PC-3 (cell line): Measurements from ENCODE around the gene ASPA. TPM values are rescaled to one million over a fixed set of nuclear protein-coding genes. Genes with fewer than 3 reads are reported as not detected.

ENCODE experiments used
- ATAC-seq: fragments of 200-7000 bp; cut with Tn5 transposase; 2 replicates; pipeline ENCODE4 v1.9.1; 2020; ENCODE audit warnings: mild to moderate bottlenecking, moderate library complexity
- BruUV-seq: library from RNA; stranded (reverse); fragments of 400-500 nt; replicated peaks from 2 replicates; lab custom pipeline; 2021; lab: Mats Ljungman, UMichigan
- CTCF ChIA-PET: fragments of 300-600 bp; sonication (Branson Sonifier 250); formaldehyde crosslinking; loops from one replicate; lab custom pipeline; 2022; ENCODE audit warnings: antibody characterized with exemption; lab: Charles Lee
- POLR2A ChIA-PET: fragments of 300-600 bp; sonication (Branson Sonifier 250); formaldehyde crosslinking; loops from one replicate; lab custom pipeline; 2022; ENCODE audit warnings: antibody characterized with exemption; ENCODE audit not compliant: unreplicated experiment; lab: Charles Lee
- DNase-seq: peaks from one replicate; pipeline ENCODE4 v3.0.0-alpha.2; 2015
- H2AFZ ChIP-seq: fragments of 300-600 bp; sonication (generic); 2 replicates; pipeline ENCODE4 v1.6.0; 2016; ENCODE audit warnings: antibody characterized with exemption, low read length
- H3F3A ChIP-seq: fragments of 300-600 bp; sonication (generic); one replicate; pipeline ENCODE4 v1.6.0; 2017; ENCODE audit warnings: antibody characterized with exemption, low read length, control low read depth, mild to moderate bottlenecking; ENCODE audit not compliant: unreplicated experiment
- H3K27ac ChIP-seq: fragments of 300-600 bp; sonication (generic); 2 replicates; pipeline ENCODE4 v1.5.1; 2016; ENCODE audit warnings: mild to moderate bottlenecking, low read length
- H3K27me3 ChIP-seq: fragments of 300-600 bp; sonication (generic); 2 replicates; pipeline ENCODE4 v1.6.1; 2016; ENCODE audit warnings: low read length, mixed read lengths
- H3K36me3 ChIP-seq: fragments of 300-600 bp; sonication (generic); 2 replicates; pipeline ENCODE4 v1.6.1; 2016; ENCODE audit warnings: low read depth, mixed run types, low read length, mixed read lengths
- H3K4me1 ChIP-seq: fragments of 300-600 bp; sonication (generic); 2 replicates; pipeline ENCODE4 v1.5.1; 2016; ENCODE audit warnings: low read length; ENCODE audit not compliant: insufficient read depth
- H3K4me2 ChIP-seq: fragments of 300-600 bp; sonication (generic); 2 replicates; pipeline ENCODE4 v1.6.0; 2016; ENCODE audit warnings: low read length
- H3K4me3 ChIP-seq: fragments of 300-600 bp; sonication (generic); 2 replicates; pipeline ENCODE4 v1.5.1; 2016; ENCODE audit warnings: mild to moderate bottlenecking, low read length, mixed read lengths
- H3K79me2 ChIP-seq: fragments of 300-600 bp; sonication (generic); 2 replicates; pipeline ENCODE4 v1.6.1; 2017; ENCODE audit warnings: low read length, mixed read lengths
- H3K9ac ChIP-seq: fragments of 300-600 bp; sonication (generic); 2 replicates; pipeline ENCODE4 v1.6.0; 2016; ENCODE audit warnings: mild to moderate bottlenecking, low read length
- H3K9me2 ChIP-seq: fragments of 300-600 bp; sonication (generic); replicated peaks from 2 replicates; pipeline ENCODE4 v1.6.1; 2016; ENCODE audit warnings: mixed run types, low read length, mixed read lengths
- H3K9me3 ChIP-seq: fragments of 300-600 bp; sonication (generic); 2 replicates; pipeline ENCODE4 v1.6.1; 2016; ENCODE audit warnings: low read length, mixed read lengths
- H4K20me1 ChIP-seq: fragments of 300-600 bp; sonication (generic); 2 replicates; pipeline ENCODE4 v1.6.1; 2016; ENCODE audit warnings: low read length, mixed read lengths
- EZH2 ChIP-seq: fragments of 300-600 bp; sonication (generic); IDR thresholded peaks from one replicate; pipeline ENCODE4 v1.6.1; 2017; ENCODE audit warnings: antibody characterized with exemption, mild to moderate bottlenecking, low read length; ENCODE audit not compliant: unreplicated experiment
- EZH2phosphoT487 ChIP-seq: fragments of 300-600 bp; sonication (generic); IDR thresholded peaks from 2 replicates; pipeline ENCODE4 v1.6.1; 2018; ENCODE audit warnings: mild to moderate bottlenecking, antibody characterized with exemption, low read length, borderline replicate concordance
- intact Hi-C: fragments of 100-400 bp; cut with micrococcal nuclease; formaldehyde crosslinking; loops from 2 replicates; pipeline ENCODE4 v1.9.0; 2023
- total RNA-seq: library from RNA; depleted of rRNA; stranded (reverse); fragments of >200 nt; gene quantifications from 2 replicates; pipeline ENCODE4 v1.2.3, GENCODE V29; 2014
- TF ChIP-seq, protein P1 (sequence below): fragments of 300-600 bp; sonication (generic); conservative IDR thresholded peaks from 2 replicates; pipeline ENCODE4 v1.5.1; 2017; ENCODE audit warnings: antibody characterized with exemption, low read depth, mild to moderate bottlenecking, low read length

ASPA gene
- total RNA-seq, 1 experiment from 2014 or later, result not detected

GRCh38 chr17:3545151-3545550, 69.4 kb downstream of the ASPA start:
- TF ChIP-seq, protein P1, sequence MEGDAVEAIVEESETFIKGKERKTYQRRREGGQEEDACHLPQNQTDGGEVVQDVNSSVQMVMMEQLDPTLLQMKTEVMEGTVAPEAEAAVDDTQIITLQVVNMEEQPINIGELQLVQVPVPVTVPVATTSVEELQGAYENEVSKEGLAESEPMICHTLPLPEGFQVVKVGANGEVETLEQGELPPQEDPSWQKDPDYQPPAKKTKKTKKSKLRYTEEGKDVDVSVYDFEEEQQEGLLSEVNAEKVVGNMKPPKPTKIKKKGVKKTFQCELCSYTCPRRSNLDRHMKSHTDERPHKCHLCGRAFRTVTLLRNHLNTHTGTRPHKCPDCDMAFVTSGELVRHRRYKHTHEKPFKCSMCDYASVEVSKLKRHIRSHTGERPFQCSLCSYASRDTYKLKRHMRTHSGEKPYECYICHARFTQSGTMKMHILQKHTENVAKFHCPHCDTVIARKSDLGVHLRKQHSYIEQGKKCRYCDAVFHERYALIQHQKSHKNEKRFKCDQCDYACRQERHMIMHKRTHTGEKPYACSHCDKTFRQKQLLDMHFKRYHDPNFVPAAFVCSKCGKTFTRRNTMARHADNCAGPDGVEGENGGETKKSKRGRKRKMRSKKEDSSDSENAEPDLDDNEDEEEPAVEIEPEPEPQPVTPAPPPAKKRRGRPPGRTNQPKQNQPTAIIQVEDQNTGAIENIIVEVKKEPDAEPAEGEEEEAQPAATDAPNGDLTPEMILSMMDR, result no peak
- no peak for TF ChIP-seq EZH2
- no peak for TF ChIP-seq EZH2phosphoT487
- intact Hi-C loops, result no loop called here
- CTCF ChIA-PET, result no interaction called here

GRCh38 chr17:3546521-3546920, 70.7 kb downstream of the ASPA start:
- no TSS peak for BruUV-seq
- H3K4me1 ChIP-seq, result peaks cover 8% of the 10 kb centered on the region; the same call in 1 of the 2 replicates
- H3K27me3 ChIP-seq, result no peaks in the 10 kb centered on the region
- no peak for ATAC-seq
- intact Hi-C loops, result no loop called here
- H3F3A ChIP-seq, result no peaks in the 10 kb centered on the region
- no peak overlapping the region for H3K4me2 ChIP-seq
- H4K20me1 ChIP-seq, result no peaks in the 10 kb centered on the region
- H3K4me3 ChIP-seq, result no peak overlapping the region
- POLR2A ChIA-PET, result no interaction called here
- no peaks in the 10 kb centered on the region for H3K79me2 ChIP-seq
- H3K9me3 ChIP-seq, result no peaks in the 10 kb centered on the region
- H3K9ac ChIP-seq, result no peak overlapping the region
- TF ChIP-seq, protein P1, result no peak
- TF ChIP-seq EZH2phosphoT487 (no peak), EZH2 (no peak)
- DNase-seq, result no peak
- CTCF ChIA-PET, result no interaction called here
- H3K27ac ChIP-seq, result no peak overlapping the region
- no peaks in the 10 kb centered on the region for H3K36me3 ChIP-seq
- no peaks in the 10 kb centered on the region for H3K9me2 ChIP-seq
- H2AFZ ChIP-seq, result no peak overlapping the region

More at GRCh38 chr17:3545151-3545550, 69.4 kb downstream of the ASPA start:
- BruUV-seq, result no TSS peak
- Histone ChIP-seq H4K20me1 (no peaks in the 10 kb centered on the region), H2AFZ (no peak overlapping the region), H3K4me3 (no peak overlapping the region), H3K4me2 (no peak overlapping the region), H3K9ac (no peak overlapping the region), H3K27ac (no peak overlapping the region), H3K4me1 (no peaks in the 10 kb centered on the region), H3K9me2 (no peaks in the 10 kb centered on the region), H3F3A (no peaks in the 10 kb centered on the region), H3K9me3 (no peaks in the 10 kb centered on the region), H3K36me3 (no peaks in the 10 kb centered on the region), H3K27me3 (no peaks in the 10 kb centered on the region), H3K79me2 (no peaks in the 10 kb centered on the region)
- DNase-seq (no peak), ATAC-seq (no peak)
- POLR2A ChIA-PET, result no interaction called here

- no peak for ATAC-seq
- no TSS peak for BruUV-seq
- Histone ChIP-seq H3K9me3 (no peaks in the 10 kb centered on the region), H2AFZ (no peak overlapping the region), H3K79me2 (no peaks in the 10 kb centered on the region), H3K36me3 (no peaks in the 10 kb centered on the region), H3K9ac (no peak overlapping the region), H3K27ac (no peak overlapping the region), H4K20me1 (no peaks in the 10 kb centered on the region), H3K27me3 (no peaks in the 10 kb centered on the region), H3F3A (no peaks in the 10 kb centered on the region), H3K9me2 (no peaks in the 10 kb centered on the region), H3K4me2 (no peak overlapping the region), H3K4me1 (peaks cover 8% of the 10 kb centered on the region; the same call in 1 of the 2 replicates), H3K4me3 (no peak overlapping the region)
- intact Hi-C loops, result no loop called here
- CTCF ChIA-PET, result no interaction called here
- TF ChIP-seq, protein P1, result no peak
- no peak for TF ChIP-seq EZH2phosphoT487
- no peak for TF ChIP-seq EZH2
- POLR2A ChIA-PET, result no interaction called here
- DNase-seq, result no peak
Measured at GRCh38 chr17:3546997-3547396, 71.2 kb downstream of the ASPA start.
